Umbilical cord (tissue), 2 donors: ENCODE results near the gene CTTNBP2NL. TPM values are rescaled to one million over a fixed set of nuclear protein-coding genes. Genes with fewer than 3 reads are reported as not detected.

Experiments used
- DNase-seq: peaks from one replicate; pipeline ENCODE4 v3.0.0-alpha.2; 2015; ENCODE audit warnings: low spot score
- total RNA-seq: library from RNA; depleted of rRNA; stranded (reverse); fragments of >200 nt; gene quantifications from one replicate; pipeline ENCODE4 v1.2.3, GENCODE V29; 2014; ENCODE audit warnings: low replicate concordance; ENCODE audit not compliant: insufficient read depth

CTTNBP2NL gene, protein sequence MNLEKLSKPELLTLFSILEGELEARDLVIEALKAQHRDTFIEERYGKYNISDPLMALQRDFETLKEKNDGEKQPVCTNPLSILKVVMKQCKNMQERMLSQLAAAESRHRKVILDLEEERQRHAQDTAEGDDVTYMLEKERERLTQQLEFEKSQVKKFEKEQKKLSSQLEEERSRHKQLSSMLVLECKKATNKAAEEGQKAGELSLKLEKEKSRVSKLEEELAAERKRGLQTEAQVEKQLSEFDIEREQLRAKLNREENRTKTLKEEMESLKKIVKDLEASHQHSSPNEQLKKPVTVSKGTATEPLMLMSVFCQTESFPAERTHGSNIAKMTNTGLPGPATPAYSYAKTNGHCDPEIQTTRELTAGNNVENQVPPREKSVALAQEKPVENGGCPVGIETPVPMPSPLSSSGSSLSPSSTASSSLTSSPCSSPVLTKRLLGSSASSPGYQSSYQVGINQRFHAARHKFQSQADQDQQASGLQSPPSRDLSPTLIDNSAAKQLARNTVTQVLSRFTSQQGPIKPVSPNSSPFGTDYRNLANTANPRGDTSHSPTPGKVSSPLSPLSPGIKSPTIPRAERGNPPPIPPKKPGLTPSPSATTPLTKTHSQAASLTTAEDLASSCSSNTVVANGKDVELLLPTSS
- 27.4 TPM for total RNA-seq

DNA sequence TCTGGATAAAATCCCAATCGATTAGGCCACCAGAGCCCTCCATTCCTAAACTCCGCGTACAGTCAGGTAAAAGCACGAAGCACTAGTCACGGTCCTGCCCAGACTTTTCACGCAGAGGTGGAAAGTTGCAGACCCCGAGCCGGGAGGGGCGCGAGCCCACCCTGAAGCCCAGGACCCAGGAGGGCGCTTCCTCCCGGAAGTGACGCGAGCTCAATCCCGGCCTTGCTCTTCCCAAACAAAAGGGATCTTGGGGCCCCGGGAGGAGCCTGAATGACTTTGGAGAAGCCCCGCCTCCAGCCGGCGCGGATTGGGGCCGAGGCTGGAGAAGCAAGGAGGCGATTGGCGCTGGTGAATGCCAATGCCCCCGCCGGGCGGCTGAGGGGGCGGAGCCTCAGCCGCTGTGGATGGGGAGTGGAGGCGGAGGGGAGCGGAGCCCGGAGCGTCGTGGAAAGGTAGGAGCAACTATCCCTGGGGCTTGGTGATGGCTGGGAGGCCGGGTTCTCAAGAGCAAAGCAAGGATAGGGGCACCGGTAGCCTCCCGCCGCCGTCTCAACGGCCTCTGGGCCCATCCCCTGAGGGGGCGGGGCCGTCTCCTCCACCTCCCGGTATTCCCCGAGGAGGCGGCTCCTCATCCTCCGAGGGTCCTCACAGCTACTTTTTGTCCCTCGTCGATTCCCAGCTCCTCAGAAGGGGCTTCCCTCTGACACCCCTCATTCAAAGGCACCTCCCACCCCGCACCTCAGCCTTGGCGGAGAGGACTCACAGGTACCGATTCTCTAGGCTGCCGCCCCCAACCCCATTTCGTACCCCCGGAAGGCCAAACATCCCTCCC lies at the start of gene CTTNBP2NL:
Gene CTTNBP2NL, plus strand, starts transcription at position 394 of the 832 bp plus-strand sequence. CDS start 19,952 bp downstream, outside the sequence.
- peak; percentile 99 for DNase-seq

DNA sequence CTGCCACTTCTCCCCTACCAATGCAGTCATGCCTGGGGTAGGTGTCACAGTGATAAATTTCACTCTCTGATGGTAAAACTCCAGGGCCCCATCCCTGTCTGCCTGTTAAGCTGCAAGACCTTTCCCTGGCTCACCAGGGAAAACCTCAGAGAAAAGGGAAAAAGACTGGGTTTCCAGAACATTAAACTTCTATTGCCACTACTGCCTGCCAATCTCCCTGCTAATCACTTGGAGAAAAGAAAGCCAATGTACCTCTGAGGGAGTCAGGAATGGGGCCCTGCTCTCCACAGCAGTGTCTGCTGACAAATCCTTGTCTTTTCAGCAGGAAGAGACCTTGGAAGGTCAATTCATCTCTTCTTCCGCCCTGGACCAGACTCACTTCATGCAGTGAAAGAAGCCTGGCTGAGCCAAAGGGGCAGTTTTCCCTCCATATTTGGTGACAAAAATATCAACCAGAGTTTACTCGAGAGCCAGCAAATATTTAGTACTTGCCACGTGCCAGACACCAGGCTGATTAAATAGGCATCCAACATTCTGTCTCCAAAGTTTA lies 49.1 kb upstream of the CTTNBP2NL start:
- DNase-seq = no peak

DNA sequence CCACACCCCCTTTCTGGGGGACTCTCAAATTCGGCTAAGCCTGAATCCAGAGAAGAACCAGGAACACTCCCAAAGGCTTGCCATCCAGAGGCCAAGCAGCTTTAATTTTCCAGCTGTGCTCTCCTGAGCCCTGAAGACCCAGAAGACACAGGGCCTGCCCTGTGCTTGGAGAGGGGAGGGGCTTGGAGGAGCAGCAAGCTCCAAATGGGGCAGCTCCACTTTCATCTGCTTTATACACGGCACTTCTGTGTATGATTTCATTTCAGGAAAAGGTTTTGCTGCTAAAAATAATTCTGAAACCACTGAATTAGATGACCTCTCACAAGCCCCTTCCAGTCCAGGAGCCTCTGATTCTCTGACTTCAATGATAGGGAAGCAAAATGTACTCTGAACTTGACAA lies 39.2 kb upstream of the CTTNBP2NL start:
- peak; percentile 62 for DNase-seq

DNA sequence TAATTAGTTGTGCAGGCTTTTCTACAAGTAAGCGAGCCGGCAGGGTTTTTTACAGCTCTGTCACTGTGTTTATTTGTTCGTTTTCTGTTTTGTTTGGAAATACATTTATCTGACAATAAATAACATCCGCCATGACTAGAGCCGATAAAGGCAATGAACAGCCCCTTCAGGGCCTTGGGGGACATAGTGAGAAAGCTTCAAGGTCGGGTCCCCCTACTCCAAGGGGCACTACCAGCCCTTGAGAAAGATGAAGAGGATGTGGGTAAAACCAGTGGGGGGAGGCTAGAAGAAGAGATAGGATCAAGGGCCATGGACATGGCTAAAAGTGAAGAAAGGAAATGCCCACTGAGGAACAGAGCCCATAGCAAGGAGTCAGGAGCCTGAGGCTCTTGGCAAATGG lies 38.5 kb upstream of the CTTNBP2NL start:
- no peak for DNase-seq

DNA sequence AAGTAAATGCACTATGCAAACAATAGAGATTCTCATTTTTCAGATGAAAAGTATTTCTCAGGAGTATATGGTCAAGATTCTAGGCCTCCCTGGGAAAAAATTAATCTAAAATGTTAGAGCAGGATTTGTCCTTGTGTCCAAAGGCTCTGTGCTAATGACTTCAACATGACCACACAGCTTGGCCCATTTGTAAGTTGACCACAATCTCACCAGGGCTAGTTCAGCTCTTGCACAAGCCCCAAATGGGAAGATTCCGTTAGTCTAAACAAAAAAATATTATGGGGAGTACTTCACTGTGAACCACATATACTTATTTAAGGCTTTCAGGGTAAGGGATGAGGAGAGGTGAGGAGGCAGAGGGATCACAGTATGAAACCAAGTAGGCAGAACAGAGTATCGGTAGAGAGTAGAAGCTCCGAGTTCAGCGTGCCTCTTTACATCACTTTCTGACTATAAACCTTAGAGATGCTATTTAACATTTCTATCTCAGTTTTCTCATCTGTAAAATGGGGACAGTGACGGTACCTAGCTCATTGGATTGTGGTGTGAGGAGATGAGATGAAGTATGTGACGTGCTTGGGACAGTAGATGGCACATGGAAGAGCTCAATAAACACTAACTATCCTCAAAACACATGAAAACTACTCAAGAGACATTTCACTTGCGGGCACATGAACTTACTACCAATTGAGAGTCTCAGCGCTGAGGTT lies 37.8 kb upstream of the CTTNBP2NL start:
- no peak for DNase-seq

DNA sequence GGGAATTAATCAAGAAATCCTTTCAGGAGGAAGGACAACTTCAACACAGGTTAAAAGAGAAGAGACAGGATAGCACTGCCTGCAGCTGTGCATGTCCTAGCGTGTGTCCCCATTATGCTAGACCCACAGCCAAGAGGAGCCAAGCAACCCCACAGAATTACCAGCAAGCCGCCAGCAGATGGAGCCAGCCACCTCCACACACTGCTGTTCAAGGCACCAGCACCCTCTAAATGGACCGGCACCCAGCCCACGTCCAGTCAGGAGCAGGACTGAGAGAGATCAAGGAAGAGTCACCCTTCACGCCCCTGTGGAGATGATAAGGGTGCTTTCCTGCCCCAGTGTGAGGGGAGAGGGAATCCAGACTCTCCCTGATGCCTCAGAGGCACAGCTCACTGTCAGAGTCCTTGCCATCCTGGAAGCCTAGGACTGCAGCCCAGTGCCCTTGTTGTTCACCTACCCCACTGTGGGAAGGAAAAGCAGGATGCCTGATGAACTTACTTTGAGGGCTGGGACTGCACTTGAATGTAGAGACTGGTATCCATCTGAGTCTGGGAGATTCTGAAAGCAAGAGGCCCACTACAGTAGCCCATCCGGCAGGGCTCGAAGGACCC lies 37.1 kb upstream of the CTTNBP2NL start:
- DNase-seq = peak; percentile 72

DNA sequence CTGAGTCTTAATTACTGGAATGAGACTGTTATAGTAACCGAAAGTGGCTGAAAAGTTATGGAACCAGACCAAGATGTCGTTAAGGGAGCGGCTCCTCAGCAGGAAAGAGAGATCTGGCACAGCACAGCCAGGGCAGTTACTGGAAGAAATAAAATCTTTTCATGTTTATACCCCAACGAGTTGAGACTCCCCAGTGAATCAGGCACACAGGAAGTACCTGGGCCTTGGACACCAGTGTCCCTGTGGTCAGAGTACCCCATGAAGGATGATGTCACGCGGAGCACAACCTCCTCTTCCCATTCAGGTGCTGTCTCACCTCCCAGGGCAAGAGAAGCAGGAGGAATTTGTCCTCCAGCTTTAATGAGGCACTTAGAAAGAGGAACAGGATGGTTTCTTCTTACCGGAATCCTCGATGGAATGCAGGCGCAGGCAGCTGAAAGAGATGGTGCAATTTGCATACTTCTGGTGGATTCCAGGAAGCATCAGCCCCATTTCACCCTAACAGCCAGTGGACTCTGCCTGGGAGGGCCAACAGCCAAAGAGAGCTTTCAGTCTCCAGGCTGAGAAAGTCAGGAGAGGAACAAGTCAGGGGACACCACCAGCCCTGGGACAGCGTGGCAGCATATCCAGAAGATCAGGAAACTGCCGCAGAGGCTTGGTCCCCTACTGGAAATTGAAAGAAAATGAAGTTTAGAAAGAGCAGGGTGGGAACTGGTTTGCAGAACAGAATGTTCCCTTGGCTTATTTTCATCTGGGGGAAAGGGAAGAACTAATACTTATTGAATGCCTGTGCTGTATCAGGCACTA lies 35.9 kb upstream of the CTTNBP2NL start:
- DNase-seq = peak; percentile 88

DNA sequence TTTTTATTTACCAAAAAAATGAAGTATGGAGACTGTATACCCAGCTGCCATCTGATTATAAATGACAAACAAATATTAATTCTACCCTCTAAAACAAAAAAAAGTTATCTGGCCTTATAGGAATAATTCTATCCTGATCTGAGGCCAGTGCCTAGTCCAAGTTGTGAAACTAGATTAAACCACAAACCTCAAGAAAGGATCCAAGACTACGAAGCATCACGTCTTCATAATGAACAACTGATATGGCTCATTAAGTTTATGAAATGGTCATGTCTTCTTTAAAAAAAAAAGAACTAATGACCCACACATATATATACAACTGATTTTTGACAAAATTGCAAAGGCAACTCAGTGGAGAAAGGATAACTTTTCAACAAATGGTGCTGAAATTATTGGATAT lies 32.4 kb upstream of the CTTNBP2NL start:
- no peak for DNase-seq

DNA sequence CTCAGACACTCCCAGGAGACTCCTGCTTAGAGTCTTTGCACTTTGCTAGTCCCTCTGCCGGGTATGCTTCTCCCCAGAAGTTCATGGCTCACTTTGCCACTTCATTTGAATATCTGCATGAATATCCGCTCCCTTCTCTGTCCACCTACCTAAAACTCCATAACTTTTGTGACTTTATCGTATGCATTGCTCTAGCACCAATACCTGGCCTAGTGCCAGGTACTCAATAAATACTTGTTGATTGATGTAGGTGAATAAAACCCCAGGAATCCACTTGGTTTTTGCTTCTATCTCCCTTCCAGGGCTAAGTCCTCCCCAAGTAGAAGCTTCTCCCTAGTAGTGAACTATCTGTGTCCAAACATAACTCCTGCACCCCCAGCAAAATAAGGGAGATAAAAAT lies 27.8 kb upstream of the CTTNBP2NL start:
- DNase-seq = no peak

DNA sequence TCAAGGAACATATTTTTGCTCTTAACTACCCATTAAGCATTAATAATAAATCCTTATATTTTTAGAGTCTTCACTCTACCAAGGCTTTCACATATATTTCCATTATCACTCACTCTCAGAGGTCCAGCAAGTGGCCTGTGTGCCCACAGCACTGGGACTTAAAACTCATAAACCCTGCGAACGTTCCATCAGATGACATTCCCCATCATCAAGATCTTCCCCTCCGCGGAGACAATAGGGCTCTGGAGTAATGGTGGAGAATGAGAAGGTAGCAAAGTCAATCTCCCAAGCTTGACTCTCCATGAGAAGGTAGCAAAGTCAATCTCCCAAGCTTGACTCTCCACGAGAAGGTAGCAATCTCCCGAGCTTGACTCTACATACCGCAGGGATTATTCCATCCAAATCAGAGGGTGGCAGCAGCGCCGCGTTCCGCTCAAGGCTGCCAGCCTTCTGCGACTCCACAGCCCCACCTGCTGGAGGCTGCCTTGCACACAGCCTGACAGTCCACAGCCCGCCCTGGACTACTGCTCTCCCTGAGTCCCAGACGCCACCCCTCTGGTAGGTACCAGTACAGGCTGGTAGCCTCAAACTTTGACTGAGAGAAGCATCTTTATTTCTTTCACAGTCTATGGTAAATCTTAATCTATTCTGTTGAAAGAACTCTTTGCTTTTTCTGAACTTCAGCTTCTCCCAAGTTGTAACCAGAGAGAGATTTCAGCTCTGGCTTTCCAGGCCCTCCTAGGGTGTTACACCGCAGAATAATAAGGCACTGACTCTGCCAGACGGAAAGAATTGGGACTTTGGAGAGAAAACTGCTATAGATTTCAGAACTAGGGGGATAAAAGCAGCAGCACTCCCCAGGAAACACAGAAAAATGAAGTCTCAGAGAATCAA lies 26.4 kb upstream of the CTTNBP2NL start:
- peak; percentile 82 for DNase-seq

DNA sequence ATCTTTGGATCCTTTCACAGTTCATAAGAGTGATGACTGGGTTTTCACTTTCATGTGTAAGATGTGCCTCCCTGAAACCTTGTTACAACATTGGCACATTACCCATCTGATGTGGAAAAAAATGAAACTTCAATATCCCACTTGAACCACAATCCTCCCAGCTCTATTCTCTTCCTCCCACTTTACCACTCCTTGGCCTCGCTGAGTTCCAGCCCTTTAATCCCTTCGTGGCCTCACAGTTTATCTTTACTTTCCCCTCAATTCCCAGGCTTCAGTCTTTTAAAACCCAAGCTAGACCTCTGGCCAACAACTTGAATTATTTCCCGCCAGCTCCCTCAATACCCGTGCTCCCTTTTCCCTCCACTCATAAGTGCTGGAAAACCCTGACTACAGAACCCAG lies 25.0 kb upstream of the CTTNBP2NL start:
- peak; percentile 75 for DNase-seq

DNA sequence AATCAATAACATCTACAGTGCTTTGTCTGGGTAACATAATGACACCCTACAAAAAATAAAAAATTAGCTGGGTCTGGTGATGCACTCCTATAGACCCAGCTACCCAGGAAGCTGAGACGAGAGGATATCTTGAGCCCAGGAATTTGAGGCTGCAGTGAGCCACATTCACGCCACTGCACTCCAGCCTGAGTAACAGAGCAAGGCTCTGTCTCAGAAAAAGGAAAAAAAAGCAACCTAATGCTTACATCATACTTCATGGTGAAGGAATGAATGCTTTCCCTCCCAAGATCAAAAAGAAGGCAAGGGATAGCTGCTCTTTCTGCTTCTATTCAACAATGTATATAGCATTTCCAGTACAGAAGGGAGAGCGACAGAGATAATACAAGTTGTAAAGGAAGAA lies 24.2 kb upstream of the CTTNBP2NL start:
- peak; percentile 62 for DNase-seq

DNA sequence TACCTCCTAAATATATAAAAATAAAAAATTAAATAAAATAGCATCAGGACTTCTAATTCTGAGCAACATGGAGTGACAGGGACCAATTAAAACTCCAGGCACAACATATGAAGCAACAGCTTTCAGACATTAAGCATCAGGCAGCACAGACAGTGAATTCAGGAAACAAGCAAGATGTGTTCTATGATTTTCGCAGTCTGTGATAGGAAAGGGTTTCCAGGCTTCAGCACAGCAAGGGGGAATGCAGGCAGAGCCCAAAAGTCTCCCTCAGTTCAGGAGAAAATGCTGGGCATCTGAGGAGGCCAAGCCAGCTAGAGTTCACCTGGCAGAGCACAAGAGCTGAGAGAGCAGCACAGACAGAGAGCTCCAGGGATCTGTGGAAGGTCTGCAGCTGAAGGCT lies 22.2 kb upstream of the CTTNBP2NL start:
- DNase-seq = no peak

DNA sequence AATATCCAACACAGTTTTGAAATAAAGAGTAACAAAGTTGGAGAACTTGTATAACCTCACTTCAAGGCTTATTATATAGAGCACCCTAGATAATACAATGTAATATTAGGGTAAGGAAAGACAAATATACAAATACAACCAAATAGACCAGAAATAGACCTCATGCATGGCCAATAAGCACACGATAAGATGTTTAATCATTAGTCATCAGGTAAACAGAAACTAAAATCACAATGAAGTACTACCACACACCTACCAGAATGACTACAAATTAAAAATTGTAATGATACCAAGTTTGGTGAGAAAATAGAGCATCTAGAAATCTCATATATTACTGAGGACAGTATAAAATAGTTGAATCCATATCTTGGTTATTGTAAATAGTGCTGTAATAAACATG lies 20.3 kb upstream of the CTTNBP2NL start:
- no peak for DNase-seq

DNA sequence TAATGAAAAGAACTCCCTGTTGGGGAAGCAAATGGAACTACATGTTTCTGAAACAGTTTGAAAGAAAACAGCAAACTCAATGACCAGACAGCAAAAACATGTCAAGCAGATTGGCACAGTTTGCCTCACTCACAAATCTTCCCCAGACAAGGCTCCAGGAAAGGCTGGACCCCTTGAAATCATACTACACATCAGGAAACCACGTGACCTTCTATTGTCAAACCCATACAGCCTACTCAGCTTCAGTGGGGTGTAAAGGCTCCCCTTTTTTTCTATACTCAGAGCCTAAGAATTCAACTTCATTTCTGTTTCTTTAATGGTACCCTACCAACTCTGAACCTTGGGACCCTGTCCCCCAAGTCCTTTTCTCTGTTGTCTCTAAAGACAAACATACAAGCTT lies 15.7 kb upstream of the CTTNBP2NL start:
- DNase-seq = no peak

DNA sequence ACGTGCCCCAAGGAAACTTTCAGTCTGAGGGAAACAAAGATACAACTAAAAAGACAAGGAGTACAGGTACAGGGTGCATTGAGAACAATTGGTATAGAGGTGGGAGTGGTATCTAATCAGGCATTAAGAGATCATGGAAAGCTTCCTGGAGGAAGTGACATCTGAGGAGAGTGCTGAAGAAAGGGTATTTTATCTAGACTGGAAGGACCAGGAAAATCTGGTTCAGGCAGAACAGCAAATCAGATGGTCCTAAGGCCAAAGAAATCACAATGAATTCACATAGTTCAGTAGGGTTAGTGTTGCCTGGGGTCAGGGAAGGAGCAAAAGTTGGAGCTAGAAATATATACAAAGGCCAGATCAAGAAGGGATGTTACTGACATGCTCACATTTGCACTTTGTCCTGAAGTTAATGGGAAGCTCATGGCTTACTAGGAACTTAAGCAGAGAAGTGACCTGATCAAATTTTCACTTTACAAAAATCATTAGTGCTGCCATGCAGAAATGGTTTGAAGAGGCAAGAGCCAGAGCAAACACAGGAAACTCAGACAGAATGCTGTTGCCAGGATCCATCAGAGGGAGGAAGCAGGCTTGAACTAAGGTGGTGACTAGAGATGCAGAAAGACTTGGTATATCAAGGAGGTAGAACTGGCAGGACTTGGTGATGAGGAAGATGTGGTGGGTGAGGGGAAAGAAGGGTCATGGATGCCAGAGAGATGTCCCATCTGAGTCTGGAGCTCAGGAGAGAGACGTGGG lies 14.5 kb upstream of the CTTNBP2NL start:
- no peak for DNase-seq

DNA sequence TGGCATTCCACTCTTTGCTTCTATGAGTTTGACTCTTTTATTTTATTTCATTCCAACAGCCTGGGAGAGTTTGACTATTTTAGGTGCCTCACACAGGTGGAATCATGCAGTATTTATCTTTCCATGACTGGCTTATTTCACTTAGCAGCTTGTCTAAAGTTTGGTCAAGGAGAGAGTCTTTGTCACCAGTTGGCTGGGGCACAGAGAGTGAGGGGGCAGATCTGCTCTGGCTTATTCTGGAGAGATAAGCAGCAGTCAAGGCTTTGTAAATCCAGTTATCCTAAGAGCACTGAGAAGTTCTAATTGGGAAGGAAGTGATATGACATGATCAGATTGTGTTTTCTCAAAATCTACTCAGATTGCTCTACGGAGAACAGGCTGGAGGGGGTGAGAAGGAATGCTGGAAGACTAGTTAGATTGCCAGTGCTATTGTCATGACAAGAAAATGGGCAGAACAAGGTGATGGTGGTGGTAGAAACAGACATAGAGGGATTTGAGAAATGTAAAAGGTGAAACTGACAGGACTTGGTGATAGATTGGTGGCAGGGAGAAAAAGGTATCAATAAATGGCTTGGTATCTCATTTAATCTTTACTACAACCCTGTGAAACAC lies 12.1 kb upstream of the CTTNBP2NL start:
- DNase-seq = no peak
